ENCODE data around the gene IRF2BPL.

- no peak for TF ChIP-seq POLR2AphosphoS5 (IDR thresholded peaks at IDR 0.05; ENCODE audit: low read depth, low read length)
- no peak for TF ChIP-seq PAX5 (IDR thresholded peaks at IDR 0.05; ENCODE audit: insufficient read depth, low read length, severe bottlenecking)
- no peak for TF ChIP-seq TAF1 (IDR thresholded peaks at IDR 0.05; ENCODE audit: low read depth, low read length)
- TF ChIP-seq POLR2A (IDR thresholded peaks at IDR 0.05; ENCODE audit: low read depth, low read length): no peak
These were observed 29.6 kb upstream of the IRF2BPL start for GRCh38 chr14:77058117-77058516.
